HG03175 (cell line): ENCODE measurements around the gene SNRPN.
"Not testable (repeated sequence)": the region's sequence is repeated elsewhere in the genome, so short reads cannot be mapped to it uniquely, and the experiment has no call there.

Experiments used
- ATAC-seq: cut with Tn5 transposase; IDR thresholded peaks from one replicate; pipeline ENCODE4 v1.9.1; 2021; ENCODE audit warnings: mild to moderate bottlenecking, moderate library complexity; ENCODE audit not compliant: unreplicated experiment

SNRPN gene

GRCh38 chr15:24966364-24967103 lies 11.7 kb downstream of the SNRPN start:
- ATAC-seq: no peak

- ATAC-seq: no peak
Measured at GRCh38 chr15:24971052-24971451, 16.3 kb downstream of the SNRPN start.

GRCh38 chr15:24971772-24972171 lies 17.0 kb downstream of the SNRPN start:
- no peak for ATAC-seq

GRCh38 chr15:24972707-24973106 lies 17.9 kb downstream of the SNRPN start:
- not testable (repeated sequence) for ATAC-seq

- ATAC-seq: no peak
Measured at GRCh38 chr15:24976932-24977331, 22.1 kb downstream of the SNRPN start.

- ATAC-seq: no peak
Measured at GRCh38 chr15:24977686-24978085, 22.9 kb downstream of the SNRPN start.

- ATAC-seq: no peak
Measured at GRCh38 chr15:24985224-24985623, 30.4 kb downstream of the SNRPN start.

- no peak for ATAC-seq
Measured at GRCh38 chr15:24986653-24987052, 31.9 kb downstream of the SNRPN start.

- ATAC-seq: no peak
Measured at GRCh38 chr15:25019434-25019833, 64.6 kb downstream of the SNRPN start.

- ATAC-seq: no peak
Measured at GRCh38 chr15:25022233-25022632, 67.4 kb downstream of the SNRPN start.
